ENCODE results near the gene OTX2.

OTX2 gene

GRCh38 chr14:56821177-56821576, 10.9 kb upstream of the OTX2 start:
- H2BK15ac ChIP-seq (ENCODE audit: low read length) = no peak overlapping the region
- H2AK5ac ChIP-seq (ENCODE audit: low read depth, low read length) = no peak overlapping the region
- H3K23ac ChIP-seq (ENCODE audit: low read depth, low read length, poor library complexity) = no peak overlapping the region
- no peak overlapping the region for H2AFZ ChIP-seq (ENCODE audit: low read length)
- no peaks in the 10 kb centered on the region for H3K79me1 ChIP-seq (ENCODE audit: low read depth, low read length)
- H3K4me1 ChIP-seq (ENCODE audit: control insufficient read depth in 2 of 2, insufficient read depth in 1 of 2, low read depth in 1 of 2, low read length in 2 of 2) = peaks cover 0 to 2% of the 10 kb centered on the region in 2 donors
- H3K4me3 ChIP-seq (ENCODE audit: low read length in 2 of 2) = no peak overlapping the region
- H2BK5ac ChIP-seq (ENCODE audit: low read length) = no peak overlapping the region
- H3K14ac ChIP-seq (ENCODE audit: low read length) = no peak overlapping the region
- no peak overlapping the region for H3K18ac ChIP-seq (ENCODE audit: low read length)
- H3K27me3 ChIP-seq (ENCODE audit: control insufficient read depth in 3 of 3, insufficient read depth in 3 of 3, low read depth in 1 of 3, low read length in 3 of 3) = peaks cover 12 to 68% (median 18%) of the 10 kb centered on the region in 3 experiments
- H3K9me3 ChIP-seq (replicated peaks in 1 of 2; ENCODE audit: control insufficient read depth in 2 of 2, insufficient read depth in 1 of 2, low read depth in 1 of 2, low read length in 2 of 2) = no peaks in the 10 kb centered on the region
- no peak overlapping the region for H3K4me2 ChIP-seq (ENCODE audit: insufficient read depth, low read length, poor library complexity, severe bottlenecking)
- no peak overlapping the region for H3K27ac ChIP-seq (replicated peaks; ENCODE audit: low read length)
- no peak overlapping the region for H4K8ac ChIP-seq (ENCODE audit: low read depth, low read length)
- no peak overlapping the region for H3K4ac ChIP-seq (ENCODE audit: low read length)
- DNase-seq (ENCODE audit: low spot score) = no peak
- WGBS, 2 donors (ENCODE audit: extremely low coverage in 2 of 2, insufficient read length in 2 of 2, insufficient replicate concordance in 1 of 2) = no CpG with 5 or more reads among the region's 4 CpGs
- H2BK12ac ChIP-seq (ENCODE audit: low read length) = no peak overlapping the region
- H4K91ac ChIP-seq (ENCODE audit: low read depth, low read length, poor library complexity) = no peak overlapping the region
- no peak overlapping the region for H2BK120ac ChIP-seq (ENCODE audit: low read depth, low read length)
- no peaks in the 10 kb centered on the region for H3K36me3 ChIP-seq (replicated peaks in 1 of 2; ENCODE audit: control insufficient read depth in 2 of 2, insufficient read depth in 2 of 2, low read length in 2 of 2)
- H3K9ac ChIP-seq (ENCODE audit: low read depth, low read length, poor library complexity) = no peak overlapping the region

- peak overlapping the region; percentile 65 for H3K14ac ChIP-seq (ENCODE audit: low read length)
- H3K9me3 ChIP-seq (replicated peaks in 1 of 2; ENCODE audit: control insufficient read depth in 2 of 2, insufficient read depth in 1 of 2, low read depth in 1 of 2, low read length in 2 of 2) = no peaks in the 10 kb centered on the region
- DNase-seq (ENCODE audit: low spot score) = no peak
- H2BK15ac ChIP-seq (ENCODE audit: low read length) = peak overlapping the region; percentile 71
- peak overlapping the region; percentile 76 for H3K4me2 ChIP-seq (ENCODE audit: insufficient read depth, low read length, poor library complexity, severe bottlenecking)
- H3K4me1 ChIP-seq (ENCODE audit: control insufficient read depth in 2 of 2, insufficient read depth in 1 of 2, low read depth in 1 of 2, low read length in 2 of 2) = peaks cover 0 to 12% of the 10 kb centered on the region in 2 donors
- H2AFZ ChIP-seq (ENCODE audit: low read length) = no peak overlapping the region
- H3K9ac ChIP-seq (ENCODE audit: low read depth, low read length, poor library complexity) = peak overlapping the region; percentile 57
- H3K27ac ChIP-seq (replicated peaks; ENCODE audit: low read length) = no peak overlapping the region
- H4K91ac ChIP-seq (ENCODE audit: low read depth, low read length, poor library complexity) = no peak overlapping the region
- no peaks in the 10 kb centered on the region for H3K36me3 ChIP-seq (replicated peaks in 1 of 2; ENCODE audit: control insufficient read depth in 2 of 2, insufficient read depth in 2 of 2, low read length in 2 of 2)
- peak overlapping the region in 1 of 2 donors; percentile 59 for H3K4me3 ChIP-seq (ENCODE audit: low read length in 2 of 2)
- peak overlapping the region; percentile 95 for H3K18ac ChIP-seq (ENCODE audit: low read length)
- no peak overlapping the region for H3K4ac ChIP-seq (ENCODE audit: low read length)
- H3K79me1 ChIP-seq (ENCODE audit: low read depth, low read length) = no peaks in the 10 kb centered on the region
- H2BK120ac ChIP-seq (ENCODE audit: low read depth, low read length) = no peak overlapping the region
- H3K23ac ChIP-seq (ENCODE audit: low read depth, low read length, poor library complexity) = no peak overlapping the region
- peak overlapping the region; percentile 70 for H2BK5ac ChIP-seq (ENCODE audit: low read length)
- WGBS, 2 donors (ENCODE audit: extremely low coverage in 2 of 2, insufficient read length in 2 of 2, insufficient replicate concordance in 1 of 2) = no CpG with 5 or more reads among the region's 31 CpGs
- no peak overlapping the region for H2AK5ac ChIP-seq (ENCODE audit: low read depth, low read length)
- no peak overlapping the region for H4K8ac ChIP-seq (ENCODE audit: low read depth, low read length)
- peak overlapping the region; percentile 82 for H2BK12ac ChIP-seq (ENCODE audit: low read length)
- peaks cover 12 to 97% (median 20%) of the 10 kb centered on the region in 3 experiments for H3K27me3 ChIP-seq (ENCODE audit: control insufficient read depth in 3 of 3, insufficient read depth in 3 of 3, low read depth in 1 of 3, low read length in 3 of 3)
Measured at GRCh38 chr14:56817396-56817921, 7.2 kb upstream of the OTX2 start.

- peak overlapping the region; percentile 95 for H3K18ac ChIP-seq (ENCODE audit: low read length)
- H2BK120ac ChIP-seq (ENCODE audit: low read depth, low read length) = no peak overlapping the region
- H4K91ac ChIP-seq (ENCODE audit: low read depth, low read length, poor library complexity) = no peak overlapping the region
- peak overlapping the region; percentile 71 for H2BK15ac ChIP-seq (ENCODE audit: low read length)
- H3K4me2 ChIP-seq (ENCODE audit: insufficient read depth, low read length, poor library complexity, severe bottlenecking) = peak overlapping the region; percentile 76
- H2AK5ac ChIP-seq (ENCODE audit: low read depth, low read length) = no peak overlapping the region
- no peak overlapping the region for H2AFZ ChIP-seq (ENCODE audit: low read length)
- no peak for DNase-seq (ENCODE audit: low spot score)
- H3K79me1 ChIP-seq (ENCODE audit: low read depth, low read length) = no peaks in the 10 kb centered on the region
- H3K14ac ChIP-seq (ENCODE audit: low read length) = peak overlapping the region; percentile 65
- H2BK12ac ChIP-seq (ENCODE audit: low read length) = peak overlapping the region; percentile 82
- peak overlapping the region; percentile 39 for H3K23ac ChIP-seq (ENCODE audit: low read depth, low read length, poor library complexity)
- H3K9me3 ChIP-seq (replicated peaks in 1 of 2; ENCODE audit: control insufficient read depth in 2 of 2, insufficient read depth in 1 of 2, low read depth in 1 of 2, low read length in 2 of 2) = no peaks in the 10 kb centered on the region
- peak overlapping the region; percentile 32 for H4K8ac ChIP-seq (ENCODE audit: low read depth, low read length)
- H3K4me3 ChIP-seq (ENCODE audit: low read length in 2 of 2) = peak overlapping the region in 1 of 2 donors; percentile 59
- H3K27ac ChIP-seq (replicated peaks; ENCODE audit: low read length) = no peak overlapping the region
- WGBS, 2 donors (ENCODE audit: extremely low coverage in 2 of 2, insufficient read length in 2 of 2, insufficient replicate concordance in 1 of 2) = no CpG with 5 or more reads among the region's 66 CpGs
- peak overlapping the region; percentile 57 for H3K9ac ChIP-seq (ENCODE audit: low read depth, low read length, poor library complexity)
- peaks cover 12 to 97% (median 24%) of the 10 kb centered on the region in 3 experiments for H3K27me3 ChIP-seq (ENCODE audit: control insufficient read depth in 3 of 3, insufficient read depth in 3 of 3, low read depth in 1 of 3, low read length in 3 of 3)
- H3K4ac ChIP-seq (ENCODE audit: low read length) = no peak overlapping the region
- H2BK5ac ChIP-seq (ENCODE audit: low read length) = peak overlapping the region; percentile 70
- H3K36me3 ChIP-seq (replicated peaks in 1 of 2; ENCODE audit: control insufficient read depth in 2 of 2, insufficient read depth in 2 of 2, low read length in 2 of 2) = no peaks in the 10 kb centered on the region
- peaks cover 0 to 15% of the 10 kb centered on the region in 2 donors for H3K4me1 ChIP-seq (ENCODE audit: control insufficient read depth in 2 of 2, insufficient read depth in 1 of 2, low read depth in 1 of 2, low read length in 2 of 2)
Measured at GRCh38 chr14:56816574-56817391, 6.5 kb upstream of the OTX2 start.

- Histone ChIP-seq H3K18ac (ENCODE audit: low read length) (no peak overlapping the region), H3K27ac (replicated peaks; ENCODE audit: low read length) (no peak overlapping the region), H4K8ac (ENCODE audit: low read depth, low read length) (no peak overlapping the region), H2BK15ac (ENCODE audit: low read length) (no peak overlapping the region), H3K79me1 (ENCODE audit: low read depth, low read length) (no peaks in the 10 kb centered on the region), H2BK120ac (ENCODE audit: low read depth, low read length) (no peak overlapping the region), H3K9ac (ENCODE audit: low read depth, low read length, poor library complexity) (no peak overlapping the region), H3K4ac (ENCODE audit: low read length) (no peak overlapping the region), H3K36me3 (replicated peaks in 1 of 2; ENCODE audit: control insufficient read depth in 2 of 2, insufficient read depth in 2 of 2, low read length in 2 of 2) (no peaks in the 10 kb centered on the region), H2AK5ac (ENCODE audit: low read depth, low read length) (no peak overlapping the region), H3K14ac (ENCODE audit: low read length) (no peak overlapping the region), H3K4me2 (ENCODE audit: insufficient read depth, low read length, poor library complexity, severe bottlenecking) (no peak overlapping the region), H3K4me3 (ENCODE audit: low read length in 2 of 2) (no peak overlapping the region), H3K23ac (ENCODE audit: low read depth, low read length, poor library complexity) (no peak overlapping the region), H3K27me3 (ENCODE audit: control insufficient read depth in 3 of 3, insufficient read depth in 3 of 3, low read depth in 1 of 3, low read length in 3 of 3) (peaks cover 12 to 99% (median 24%) of the 10 kb centered on the region in 3 experiments), H4K91ac (ENCODE audit: low read depth, low read length, poor library complexity) (no peak overlapping the region), H2BK12ac (ENCODE audit: low read length) (no peak overlapping the region), H2BK5ac (ENCODE audit: low read length) (no peak overlapping the region), H3K9me3 (replicated peaks in 1 of 2; ENCODE audit: control insufficient read depth in 2 of 2, insufficient read depth in 1 of 2, low read depth in 1 of 2, low read length in 2 of 2) (no peaks in the 10 kb centered on the region), H3K4me1 (ENCODE audit: control insufficient read depth in 2 of 2, insufficient read depth in 1 of 2, low read depth in 1 of 2, low read length in 2 of 2) (peaks cover 0 to 18% of the 10 kb centered on the region in 2 donors), H2AFZ (ENCODE audit: low read length) (no peak overlapping the region)
- no peak for DNase-seq (ENCODE audit: low spot score)
- whole genome bisulfite sequencing, 2 donors (ENCODE audit: extremely low coverage in 2 of 2, insufficient read length in 2 of 2, insufficient replicate concordance in 1 of 2) = no CpG with 5 or more reads among the region's 5 CpGs
Measured at GRCh38 chr14:56815745-56816144, 5.5 kb upstream of the OTX2 start.
